Activated CD8-positive, alpha-beta memory T cell treated with anti-CD3 and anti-CD28 coated beads, Interleukin-2, amount 10 ng/mL, durations not matched to agents 7 days and 5 days (primary cell): Measurements from ENCODE around the gene ADAMTSL5. TPM values are rescaled to one million over a fixed set of nuclear protein-coding genes. Genes with fewer than 3 reads are reported as not detected.
"Not testable (repeated sequence)": the region's sequence is repeated elsewhere in the genome, so short reads cannot be mapped to it uniquely, and the experiment has no call there.

Experiments used
- ATAC-seq: fragments of 150-1000 bp; cut with Tn5 transposase; one replicate; pipeline ENCODE4 v1.10.0; 2021; ENCODE audit warnings: moderate library complexity
- CTCF ChIA-PET: fragments of 350-600 bp; sonication (Branson Sonifier 250); formaldehyde crosslinking; loops from one replicate; lab custom pipeline; 2021; ENCODE audit warnings: antibody characterized with exemption; lab: Charles Lee
- DNase-seq: peaks from one replicate; pipeline ENCODE4 v3.0.0-alpha.2; 2020
- H3K27ac Mint-ChIP-seq: one replicate; pipeline ENCODE4 v1.8.0; 2021; ENCODE audit warnings: mild to moderate bottlenecking, mixed read lengths
- H3K27me3 Mint-ChIP-seq: one replicate; pipeline ENCODE4 v1.8.0; 2021; ENCODE audit warnings: mixed read lengths
- H3K36me3 Mint-ChIP-seq: one replicate; pipeline ENCODE4 v1.8.0; 2021; ENCODE audit warnings: mild to moderate bottlenecking, mixed read lengths
- H3K4me1 Mint-ChIP-seq: one replicate; pipeline ENCODE4 v1.8.0; 2021; ENCODE audit warnings: mixed read lengths
- H3K4me3 Mint-ChIP-seq: one replicate; pipeline ENCODE4 v1.8.0; 2021; ENCODE audit warnings: mild to moderate bottlenecking, moderate library complexity, mixed read lengths
- H3K9me3 Mint-ChIP-seq: one replicate; pipeline ENCODE4 v1.8.0; 2022; ENCODE audit warnings: low read depth, mixed read lengths
- total RNA-seq, 2 experiments: library from RNA; stranded (reverse); gene quantifications; one replicate each; pipeline ENCODE4 v1.2.3, GENCODE V29; 2021

ADAMTSL5 gene
- total RNA-seq, 2 experiments from 2014 or later = 0.91 to 1.2 TPM

DNA sequence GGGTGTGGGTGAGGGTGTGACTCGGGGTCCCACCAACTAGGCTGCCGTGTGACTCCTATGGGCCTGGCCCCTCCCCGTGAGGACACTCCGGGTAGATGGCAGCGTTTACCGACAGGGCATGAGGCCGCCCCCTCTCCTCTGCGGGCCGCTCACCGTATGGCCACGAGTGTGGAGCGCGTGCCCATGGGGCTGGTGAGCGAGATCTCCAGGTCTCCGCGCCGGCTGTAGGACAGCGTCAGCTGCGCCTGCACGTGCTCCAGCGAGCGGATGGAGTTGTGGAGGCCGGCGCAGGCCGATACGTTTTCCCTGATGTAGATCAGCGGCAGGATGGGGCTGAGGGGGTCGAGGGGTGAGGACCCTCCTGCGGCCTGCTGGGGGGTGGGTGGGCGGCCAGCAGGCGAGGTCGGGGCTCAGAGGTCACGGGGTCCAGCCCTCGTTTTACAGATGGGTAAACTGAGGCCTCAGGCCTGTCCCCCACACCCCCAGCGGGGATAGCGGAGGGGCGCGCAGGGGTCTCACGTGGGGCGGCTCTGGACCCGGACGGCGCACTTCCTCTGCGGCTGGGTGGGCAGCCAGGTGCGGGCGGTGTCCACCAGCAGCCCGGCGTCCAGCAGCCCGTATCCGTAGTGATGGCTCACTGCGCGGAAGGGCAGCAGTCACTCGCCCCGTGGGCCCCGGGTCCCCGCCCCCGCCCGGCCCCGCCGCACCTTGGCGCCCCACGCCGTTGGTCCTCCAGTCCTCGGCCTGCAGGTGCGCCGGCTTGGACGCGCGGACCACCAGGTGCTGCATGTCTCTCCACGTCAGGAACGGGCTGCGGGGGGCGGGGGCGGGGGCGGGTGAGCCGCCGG, 29.5 kb downstream of the ADAMTSL5 start:
- Mint-ChIP-seq H3K36me3 (peaks cover 2% of the 10 kb centered on the region), H3K27ac (no peak overlapping the region), H3K27me3 (no peaks in the 10 kb centered on the region), H3K4me3 (no peak overlapping the region), H3K4me1 (peaks cover 8% of the 10 kb centered on the region), H3K9me3 (no peaks in the 10 kb centered on the region)
- ATAC-seq (no peak), DNase-seq (no peak)
- CTCF ChIA-PET = no interaction called here

DNA sequence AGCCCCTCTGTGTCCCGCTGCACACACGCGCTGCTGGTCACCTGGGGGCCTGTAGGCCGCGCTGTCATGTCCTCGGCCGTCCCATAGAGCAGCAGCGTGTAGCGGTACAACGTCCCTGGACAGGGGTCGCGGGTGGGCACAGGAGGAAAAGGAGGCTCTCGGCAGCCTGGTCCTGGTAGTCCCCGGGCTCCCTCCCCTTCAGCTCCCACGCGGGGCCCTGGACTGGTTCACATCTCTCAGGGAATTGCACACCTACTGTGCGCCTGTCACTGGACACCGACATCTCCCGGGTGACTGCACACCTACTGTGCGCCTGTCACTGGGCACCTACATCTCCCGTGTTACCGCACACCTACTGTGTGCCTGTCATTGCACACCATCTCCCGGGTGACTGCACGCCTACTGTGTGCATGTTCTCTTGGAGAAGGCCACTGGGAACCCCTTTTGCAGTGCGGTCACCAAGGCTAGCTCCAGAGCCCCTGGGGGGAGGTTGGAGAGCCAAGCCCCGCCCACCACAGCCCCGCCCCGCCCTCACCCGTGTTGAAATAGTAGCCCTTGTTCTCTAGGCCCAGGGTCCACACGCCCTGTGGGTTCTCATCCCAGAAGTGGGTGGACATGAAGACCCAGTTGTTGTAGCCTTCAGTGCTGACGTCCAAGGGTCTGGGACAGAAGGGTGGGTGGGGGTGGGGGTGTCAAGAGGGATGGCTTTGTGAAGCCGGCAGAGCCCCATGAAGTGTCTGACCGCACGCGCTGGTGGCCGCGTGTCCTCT, 30.3 kb downstream of the ADAMTSL5 start:
- Mint-ChIP-seq H3K4me3 (no peak overlapping the region), H3K9me3 (no peaks in the 10 kb centered on the region), H3K36me3 (peaks cover 2% of the 10 kb centered on the region), H3K27me3 (no peaks in the 10 kb centered on the region), H3K4me1 (peaks cover 12% of the 10 kb centered on the region), H3K27ac (no peak overlapping the region)
- no peak for ATAC-seq
- CTCF ChIA-PET = no interaction called here
- no peak for DNase-seq

DNA sequence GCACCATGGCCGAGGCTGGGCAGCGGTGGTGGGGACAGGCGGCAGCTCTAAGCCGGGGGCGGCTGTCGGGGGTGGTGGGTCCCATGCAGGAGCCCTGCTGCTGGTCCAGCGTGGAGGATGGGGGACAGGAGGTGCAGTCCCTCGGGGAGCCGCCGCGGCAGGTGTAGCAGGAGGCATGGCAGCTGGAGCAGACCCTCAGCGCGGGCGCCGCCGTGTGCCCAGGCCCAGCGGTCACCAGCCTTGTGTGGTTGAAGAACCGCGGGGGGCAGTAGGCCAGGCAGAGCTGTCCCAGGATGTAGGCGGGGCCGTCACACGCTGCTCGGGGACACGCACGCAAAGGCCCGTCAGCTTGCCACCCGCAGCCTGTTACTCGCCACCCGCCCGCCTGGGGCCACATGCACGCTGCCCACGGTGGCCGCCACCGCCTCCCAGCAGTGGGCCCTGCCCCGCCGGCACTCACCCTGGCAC, 30.9 kb downstream of the ADAMTSL5 start:
- DNase-seq = no peak
- Mint-ChIP-seq H3K4me1 (peaks cover 17% of the 10 kb centered on the region), H3K4me3 (no peak overlapping the region), H3K9me3 (no peaks in the 10 kb centered on the region), H3K36me3 (peaks cover 2% of the 10 kb centered on the region), H3K27ac (no peak overlapping the region), H3K27me3 (no peaks in the 10 kb centered on the region)
- CTCF ChIA-PET = no interaction called here
- no peak for ATAC-seq

DNA sequence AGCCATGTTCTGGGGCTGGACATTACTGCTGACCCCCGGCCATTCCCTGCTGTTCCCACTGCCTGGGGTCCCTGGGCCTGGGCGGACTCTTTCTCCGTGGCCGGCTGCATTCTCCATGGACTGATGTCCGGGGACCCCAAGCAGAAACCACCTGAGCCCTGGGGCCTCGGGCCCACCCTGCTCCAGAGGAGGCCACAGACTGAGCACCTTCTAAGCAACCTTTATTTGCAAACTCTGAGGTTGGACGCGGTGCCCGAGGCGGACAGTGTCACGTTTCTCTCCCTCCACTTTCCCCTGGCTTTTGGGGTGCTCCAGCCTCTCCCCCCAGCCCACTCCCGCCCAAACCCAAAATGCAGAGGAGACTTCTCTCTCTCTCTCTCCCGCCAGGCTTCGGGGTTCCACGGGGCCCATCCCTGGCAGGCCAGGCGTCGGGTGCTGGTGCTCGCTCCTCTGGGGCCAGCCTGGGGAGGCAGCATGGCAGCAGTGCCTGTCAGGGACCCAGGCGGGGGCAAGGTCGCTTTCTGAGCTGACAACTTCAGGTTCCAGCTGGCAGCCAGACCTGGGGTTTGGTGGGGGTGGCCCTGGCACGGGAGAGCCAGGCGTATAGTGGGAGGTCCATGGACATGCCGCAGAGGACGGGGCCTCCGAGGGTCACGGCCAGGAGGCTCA, 31.5 kb downstream of the ADAMTSL5 start:
- Mint-ChIP-seq H3K27me3 (no peaks in the 10 kb centered on the region), H3K4me3 (no peak overlapping the region), H3K27ac (no peak overlapping the region), H3K9me3 (no peaks in the 10 kb centered on the region), H3K36me3 (peaks cover 2% of the 10 kb centered on the region), H3K4me1 (peaks cover 17% of the 10 kb centered on the region)
- CTCF ChIA-PET = no interaction called here
- DNase-seq (no peak), ATAC-seq (no peak)

DNA sequence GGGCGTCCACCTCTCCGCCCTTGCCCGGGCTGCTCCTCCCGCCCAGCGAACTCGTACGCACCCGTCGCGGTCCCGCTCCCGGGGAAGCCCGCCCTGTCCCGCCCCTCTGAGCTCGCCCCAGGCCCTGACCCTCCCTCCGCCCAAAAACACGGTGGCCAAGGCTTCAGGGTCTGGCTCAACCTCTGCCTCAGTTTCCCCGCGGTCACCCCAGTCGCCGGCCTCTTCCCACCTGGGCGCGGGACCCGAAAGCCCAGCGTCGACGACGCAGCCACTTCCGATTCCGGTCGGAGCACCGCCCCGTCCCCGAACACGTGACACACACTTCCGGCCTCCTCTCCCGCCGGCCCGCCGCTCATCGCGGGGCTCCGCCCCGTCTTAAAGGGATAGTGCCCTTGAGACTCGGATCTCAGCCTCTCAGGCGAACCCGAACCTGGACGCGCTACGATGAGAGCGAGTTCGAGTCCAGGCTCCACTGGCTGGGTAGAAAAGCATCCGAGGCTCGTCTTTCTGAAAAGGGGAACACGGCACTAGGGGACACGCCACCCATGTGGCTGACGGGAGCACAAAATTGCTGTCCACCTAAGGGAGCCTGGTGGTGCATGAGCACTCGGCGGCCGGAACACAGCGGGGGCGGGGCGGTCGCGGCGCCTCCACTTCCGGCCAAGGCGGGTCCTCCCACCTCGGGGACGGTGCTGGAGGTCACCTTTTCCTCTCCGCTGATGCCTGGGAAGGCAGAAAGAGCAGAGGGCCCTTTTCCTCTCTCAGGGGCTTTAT, 33.7 kb downstream of the ADAMTSL5 start, which contains the start of gene C19orf25:
Gene C19orf25, minus strand, starts transcription at position 282 of the 774 bp plus-strand sequence. CDS start 312 bp downstream, outside the sequence.
- Mint-ChIP-seq H3K36me3 (peaks cover 2% of the 10 kb centered on the region), H3K27ac (peak within 1 kb of the TSS; percentile 91), H3K4me3 (peak within 1 kb of the TSS; percentile 87), H3K4me1 (peaks cover 17% of the 10 kb centered on the region), H3K27me3 (no peaks in the 10 kb centered on the region), H3K9me3 (no peaks in the 10 kb centered on the region)
- CTCF ChIA-PET = interaction anchor here (0.9 kb wide), 1 partner anchor 11 kb away, joined by 3 read pairs; the partner anchor contains the start of gene PCSK4
- peak; percentile 97 for DNase-seq
- ATAC-seq = peak; percentile 96

DNA sequence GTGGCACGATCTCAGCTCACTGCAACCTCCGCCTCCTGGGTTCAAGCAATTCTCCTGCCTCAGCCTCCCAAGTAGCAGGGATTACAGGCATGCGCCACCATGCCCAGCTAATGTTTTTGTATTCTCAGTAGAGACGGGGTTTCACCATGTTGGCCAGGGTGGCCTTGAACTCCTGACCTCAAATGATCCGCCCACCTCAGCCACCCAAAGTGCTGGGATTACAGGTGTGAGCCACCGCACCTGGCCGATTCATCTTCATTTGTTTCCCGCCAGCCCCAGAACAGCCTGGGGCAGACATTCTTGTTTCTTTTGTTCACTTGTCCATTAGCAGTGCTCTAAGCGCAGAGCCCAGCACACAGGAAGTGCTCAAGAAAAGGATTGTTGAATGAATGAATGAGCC, 35.8 kb downstream of the ADAMTSL5 start:
- ATAC-seq, H3K36me3 Mint-ChIP-seq, H3K27me3 Mint-ChIP-seq, DNase-seq, H3K9me3 Mint-ChIP-seq, H3K4me3 Mint-ChIP-seq, H3K27ac Mint-ChIP-seq: not testable (repeated sequence)
- CTCF ChIA-PET = interaction anchor here (1.3 kb wide), 1 partner anchor 11 kb away, joined by 5 read pairs; no protein-coding TSS in a partner anchor
- H3K4me1 Mint-ChIP-seq = peaks cover 17% of the 10 kb centered on the region

DNA sequence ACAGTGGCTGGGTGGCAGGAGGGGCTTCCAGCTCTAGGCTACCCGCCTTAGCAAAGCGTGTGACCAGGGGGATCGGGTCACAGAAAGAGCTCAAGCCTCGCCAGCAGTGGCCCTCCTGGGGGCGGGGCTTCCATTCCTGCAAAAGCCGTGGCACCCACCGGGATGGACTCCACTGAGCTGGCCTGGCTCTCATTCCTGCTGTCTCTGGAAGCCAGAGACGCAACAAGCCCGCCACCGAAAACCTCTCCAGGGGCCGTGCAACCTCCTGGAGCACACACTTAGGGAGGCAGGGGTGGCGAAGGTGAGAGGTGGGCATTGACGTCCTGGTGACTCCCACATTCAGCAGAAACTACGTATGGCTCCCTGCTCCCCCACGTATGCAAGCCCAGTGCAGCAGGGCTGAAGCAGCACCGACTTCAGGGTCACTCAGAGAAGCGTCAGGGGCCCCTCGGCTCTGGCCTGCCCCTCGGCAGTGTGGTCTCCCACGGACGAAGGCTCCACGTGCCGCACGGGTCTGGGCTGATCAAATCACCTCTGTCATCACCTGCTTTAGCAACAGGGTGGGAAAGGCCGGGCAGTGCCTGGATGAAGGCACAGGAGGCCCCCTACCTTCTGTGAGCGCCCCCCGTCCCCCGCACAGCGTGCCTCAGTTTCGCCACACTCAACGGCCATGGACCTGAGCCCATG, 36.9 kb downstream of the ADAMTSL5 start:
- H3K36me3 Mint-ChIP-seq = peaks cover 2% of the 10 kb centered on the region
- no peak for DNase-seq
- H3K4me1 Mint-ChIP-seq = peaks cover 20% of the 10 kb centered on the region
- no peak overlapping the region for H3K4me3 Mint-ChIP-seq
- CTCF ChIA-PET = no interaction called here
- ATAC-seq = no peak
- H3K27me3 Mint-ChIP-seq = peaks cover 6% of the 10 kb centered on the region
- H3K9me3 Mint-ChIP-seq = no peaks in the 10 kb centered on the region
- H3K27ac Mint-ChIP-seq = no peak overlapping the region

DNA sequence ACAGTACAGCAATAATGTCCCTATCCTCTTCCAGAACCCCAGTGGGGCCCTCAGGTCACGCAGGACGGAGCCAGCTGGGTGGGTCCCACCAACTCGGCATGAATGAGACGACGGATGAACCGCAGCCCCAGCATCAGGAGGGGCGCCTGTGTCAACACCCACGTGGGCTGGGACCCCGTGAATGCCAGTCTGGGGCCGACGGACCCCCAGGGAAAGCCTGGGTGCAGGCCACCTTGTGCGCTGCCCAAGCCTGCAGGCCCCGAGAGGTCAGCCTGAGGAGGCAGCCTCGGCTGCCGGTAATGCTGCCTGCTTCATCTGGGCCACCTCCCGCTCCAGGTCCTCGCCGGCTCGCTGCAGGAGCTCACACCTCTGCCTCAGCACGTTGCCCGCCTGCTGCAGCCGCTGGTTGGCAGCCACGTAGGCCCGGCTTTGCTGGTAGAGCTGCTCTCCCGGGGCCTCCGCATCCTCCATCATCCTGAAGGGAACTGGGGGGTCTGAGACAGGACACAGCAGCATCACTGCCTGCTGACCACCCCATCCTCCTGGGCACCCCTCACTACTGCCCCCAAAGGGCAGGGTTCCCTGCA, 38.0 kb downstream of the ADAMTSL5 start:
- Mint-ChIP-seq H3K9me3 (no peaks in the 10 kb centered on the region), H3K27ac (no peak overlapping the region), H3K36me3 (peaks cover 2% of the 10 kb centered on the region), H3K27me3 (peaks cover 10% of the 10 kb centered on the region), H3K4me1 (peaks cover 23% of the 10 kb centered on the region), H3K4me3 (no peak overlapping the region)
- ATAC-seq = no peak
- no peak for DNase-seq
- CTCF ChIA-PET = no interaction called here

DNA sequence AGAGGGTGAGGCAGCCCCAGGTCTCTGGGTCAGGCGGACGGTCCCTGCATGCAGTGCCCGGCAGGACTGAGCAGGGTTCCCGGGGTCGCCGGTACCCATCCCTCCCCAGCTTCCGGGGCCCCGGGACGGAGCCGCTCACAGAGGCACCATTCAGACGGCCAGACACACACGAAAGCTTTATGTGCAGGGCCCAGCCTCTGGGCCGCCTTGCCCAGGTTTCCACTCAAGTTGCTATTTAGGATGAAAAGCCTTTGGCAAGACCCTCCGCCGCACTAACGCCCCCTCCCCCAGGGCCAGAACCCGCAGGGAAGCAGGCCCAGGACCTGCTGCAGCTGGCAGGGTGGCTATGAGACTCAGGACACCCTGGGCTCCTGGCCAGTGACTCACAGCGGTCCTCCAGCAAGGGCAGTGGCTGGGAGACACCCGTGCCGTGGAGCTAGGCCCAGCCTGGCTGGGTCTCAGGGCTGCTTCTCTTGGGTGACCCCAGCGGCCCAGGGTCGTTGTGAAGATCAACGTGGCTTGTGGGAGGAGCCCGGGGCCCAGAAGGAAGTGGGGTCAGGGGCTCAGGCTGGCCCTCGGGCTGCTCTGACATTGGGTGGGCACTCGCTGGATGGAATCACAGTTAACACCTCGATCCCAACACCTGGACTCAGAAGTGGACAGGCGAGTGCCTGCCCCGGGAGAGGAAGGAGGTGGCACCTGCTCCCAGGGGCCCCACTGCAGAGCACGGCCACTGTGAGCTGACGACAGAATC, 38.6 kb downstream of the ADAMTSL5 start:
- peaks cover 2% of the 10 kb centered on the region for H3K36me3 Mint-ChIP-seq
- peaks cover 10% of the 10 kb centered on the region for H3K27me3 Mint-ChIP-seq
- no peak overlapping the region for H3K27ac Mint-ChIP-seq
- ATAC-seq (no peak), DNase-seq (no peak)
- H3K9me3 Mint-ChIP-seq = no peaks in the 10 kb centered on the region
- CTCF ChIA-PET = interaction anchor here (1.1 kb wide), 1 partner anchor 29 kb away, joined by 4 read pairs; no protein-coding TSS in a partner anchor
- no peak overlapping the region for H3K4me3 Mint-ChIP-seq
- H3K4me1 Mint-ChIP-seq = peaks cover 19% of the 10 kb centered on the region

DNA sequence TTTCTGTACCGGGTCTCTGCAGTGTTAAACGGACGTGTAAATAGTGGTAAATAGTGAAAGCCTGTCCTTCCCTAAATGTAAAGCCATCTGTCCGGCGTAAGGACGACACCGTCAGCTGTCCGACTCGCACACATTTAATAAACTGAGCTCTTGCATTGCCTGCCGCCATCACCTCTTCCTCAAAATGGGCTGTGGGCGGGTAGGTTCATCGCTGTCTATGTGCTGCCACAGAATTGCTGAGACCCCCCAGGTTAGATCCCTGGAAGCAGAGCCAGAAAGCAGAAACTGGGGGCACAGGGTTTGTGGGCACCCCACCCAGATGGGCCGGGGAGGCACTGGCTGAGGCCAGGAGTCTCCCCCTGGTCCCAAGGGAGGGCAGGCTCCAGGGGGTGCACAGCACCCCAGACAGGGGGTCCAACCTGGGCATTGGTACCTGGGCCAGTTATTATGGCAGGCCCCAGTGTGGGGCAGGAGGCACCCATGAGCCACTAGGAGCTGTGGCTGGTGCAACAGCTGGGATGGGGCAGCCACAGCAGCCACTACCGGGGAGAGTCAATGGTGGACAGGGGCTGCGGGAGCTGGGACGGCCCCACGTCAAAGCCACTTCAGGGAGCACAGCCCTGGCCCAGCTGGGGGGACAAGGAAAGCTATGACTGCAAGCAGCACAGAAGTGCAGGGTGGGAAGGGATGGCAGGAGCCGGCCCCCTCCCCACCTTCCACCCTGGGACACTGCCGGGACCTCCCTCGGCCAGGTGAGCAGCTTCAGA, 39.6 kb downstream of the ADAMTSL5 start:
- H3K27ac Mint-ChIP-seq = no peak overlapping the region
- no peaks in the 10 kb centered on the region for H3K36me3 Mint-ChIP-seq
- CTCF ChIA-PET = interaction anchor here (1.1 kb wide), 1 partner anchor 28 kb away, joined by 4 read pairs; no protein-coding TSS in a partner anchor
- no peaks in the 10 kb centered on the region for H3K9me3 Mint-ChIP-seq
- no peak overlapping the region for H3K4me3 Mint-ChIP-seq
- no peak for ATAC-seq
- H3K27me3 Mint-ChIP-seq = peaks cover 10% of the 10 kb centered on the region
- DNase-seq = no peak
- H3K4me1 Mint-ChIP-seq = peaks cover 15% of the 10 kb centered on the region
